ENCODE results near the gene GARIN1A. TPM values are rescaled to one million over a fixed set of nuclear protein-coding genes. Genes with fewer than 3 reads are reported as not detected.
"Not testable (repeated sequence)": the region's sequence is repeated elsewhere in the genome, so short reads cannot be mapped to it uniquely, and the experiment has no call there.

GARIN1A gene
- total RNA-seq, 1 experiment from 2014 or later = 2.3 TPM

GRCh38 chr7:128662091-128662490 lies 10.0 kb upstream of the GARIN1A start:
- CTCF ChIA-PET = no interaction called here

GRCh38 chr7:128663223-128663622 lies 8.9 kb upstream of the GARIN1A start:
- H3K4me3 Mint-ChIP-seq (ENCODE audit: unreplicated experiment); H3K27ac Mint-ChIP-seq (ENCODE audit: low read depth, unreplicated experiment); DNase-seq (ENCODE audit: unreplicated experiment); CTCF ChIA-PET; H3K9me3 Mint-ChIP-seq (ENCODE audit: unreplicated experiment); H3K4me1 Mint-ChIP-seq (ENCODE audit: insufficient read depth, unreplicated experiment); intact Hi-C loops (cut with micrococcal nuclease); BruUV-seq (replicated peaks); H3K27me3 Mint-ChIP-seq (ENCODE audit: insufficient read depth, unreplicated experiment): not testable (repeated sequence)
- POLR2A ChIA-PET = interaction anchor here (0.9 kb wide), 1 partner anchor 75 kb away, joined by 3 read pairs; no protein-coding TSS in a partner anchor
- peaks cover 30% of the 10 kb centered on the region for H3K36me3 Mint-ChIP-seq (ENCODE audit: insufficient read depth, unreplicated experiment)

More at GRCh38 chr7:128662091-128662490, 10.0 kb upstream of the GARIN1A start:
- Mint-ChIP-seq H3K27ac (ENCODE audit: low read depth, unreplicated experiment) (no peak overlapping the region), H3K4me1 (ENCODE audit: insufficient read depth, unreplicated experiment) (no peaks in the 10 kb centered on the region), H3K36me3 (ENCODE audit: insufficient read depth, unreplicated experiment) (peaks cover 31% of the 10 kb centered on the region), H3K4me3 (ENCODE audit: unreplicated experiment) (no peak overlapping the region), H3K27me3 (ENCODE audit: insufficient read depth, unreplicated experiment) (no peaks in the 10 kb centered on the region), H3K9me3 (ENCODE audit: unreplicated experiment) (no peaks in the 10 kb centered on the region)
- BruUV-seq (replicated peaks) = no TSS peak
- POLR2A ChIA-PET = interaction anchor here (0.9 kb wide), 1 partner anchor 76 kb away, joined by 3 read pairs; no protein-coding TSS in a partner anchor
- DNase-seq (ENCODE audit: unreplicated experiment) = no peak
- TF ChIP-seq CTCF (IDR thresholded peaks at IDR 0.05; ENCODE audit: unreplicated experiment) = no peak
- intact Hi-C loops (cut with micrococcal nuclease) = no loop called here

GRCh38 chr7:128665057-128665456 lies 7.0 kb upstream of the GARIN1A start:
- Mint-ChIP-seq H3K9me3 (ENCODE audit: unreplicated experiment) (no peaks in the 10 kb centered on the region), H3K27ac (ENCODE audit: low read depth, unreplicated experiment) (no peak overlapping the region), H3K27me3 (ENCODE audit: insufficient read depth, unreplicated experiment) (no peaks in the 10 kb centered on the region), H3K4me3 (ENCODE audit: unreplicated experiment) (no peak overlapping the region), H3K36me3 (ENCODE audit: insufficient read depth, unreplicated experiment) (peaks cover 23% of the 10 kb centered on the region), H3K4me1 (ENCODE audit: insufficient read depth, unreplicated experiment) (no peaks in the 10 kb centered on the region)
- BruUV-seq (replicated peaks) = no TSS peak
- no peak for TF ChIP-seq CTCF (IDR thresholded peaks at IDR 0.05; ENCODE audit: unreplicated experiment)
- CTCF ChIA-PET = no interaction called here
- DNase-seq (ENCODE audit: unreplicated experiment) = no peak
- POLR2A ChIA-PET = interaction anchor here (0.6 kb wide), 1 partner anchor 123 kb away, joined by 3 read pairs; no protein-coding TSS in a partner anchor
- intact Hi-C loops (cut with micrococcal nuclease) = no loop called here

GRCh38 chr7:128666200-128666599 lies 5.9 kb upstream of the GARIN1A start:
- POLR2A ChIA-PET = interaction anchor here (0.7 kb wide), 1 partner anchor 408 kb away, joined by 3 read pairs; no protein-coding TSS in a partner anchor
- no TSS peak for BruUV-seq (replicated peaks)
- no peak for DNase-seq (ENCODE audit: unreplicated experiment)
- no peak overlapping the region for H3K4me3 Mint-ChIP-seq (ENCODE audit: unreplicated experiment)
- intact Hi-C loops (cut with micrococcal nuclease) = no loop called here
- H3K4me1 Mint-ChIP-seq (ENCODE audit: insufficient read depth, unreplicated experiment) = no peaks in the 10 kb centered on the region
- CTCF ChIA-PET = interaction anchor here (0.7 kb wide), 2 partner anchors 235 to 707 kb away, joined by 3 to 4 read pairs; no protein-coding TSS in a partner anchor
- no peak for TF ChIP-seq CTCF (IDR thresholded peaks at IDR 0.05; ENCODE audit: unreplicated experiment)
- H3K27ac Mint-ChIP-seq (ENCODE audit: low read depth, unreplicated experiment) = no peak overlapping the region
- peaks cover 25% of the 10 kb centered on the region for H3K36me3 Mint-ChIP-seq (ENCODE audit: insufficient read depth, unreplicated experiment)
- no peaks in the 10 kb centered on the region for H3K27me3 Mint-ChIP-seq (ENCODE audit: insufficient read depth, unreplicated experiment)
- H3K9me3 Mint-ChIP-seq (ENCODE audit: unreplicated experiment) = no peaks in the 10 kb centered on the region

All from MCF 10A (cell line).